Measurements from ENCODE around the gene IFITM1.
"Not testable (repeated sequence)": the region's sequence is repeated elsewhere in the genome, so short reads cannot be mapped to it uniquely, and the experiment has no call there.

Gene IFITM1

GRCh38 chr11:282630-283360, 31.0 kb upstream of the IFITM1 start:
- no peak for DNase-seq

DNA sequence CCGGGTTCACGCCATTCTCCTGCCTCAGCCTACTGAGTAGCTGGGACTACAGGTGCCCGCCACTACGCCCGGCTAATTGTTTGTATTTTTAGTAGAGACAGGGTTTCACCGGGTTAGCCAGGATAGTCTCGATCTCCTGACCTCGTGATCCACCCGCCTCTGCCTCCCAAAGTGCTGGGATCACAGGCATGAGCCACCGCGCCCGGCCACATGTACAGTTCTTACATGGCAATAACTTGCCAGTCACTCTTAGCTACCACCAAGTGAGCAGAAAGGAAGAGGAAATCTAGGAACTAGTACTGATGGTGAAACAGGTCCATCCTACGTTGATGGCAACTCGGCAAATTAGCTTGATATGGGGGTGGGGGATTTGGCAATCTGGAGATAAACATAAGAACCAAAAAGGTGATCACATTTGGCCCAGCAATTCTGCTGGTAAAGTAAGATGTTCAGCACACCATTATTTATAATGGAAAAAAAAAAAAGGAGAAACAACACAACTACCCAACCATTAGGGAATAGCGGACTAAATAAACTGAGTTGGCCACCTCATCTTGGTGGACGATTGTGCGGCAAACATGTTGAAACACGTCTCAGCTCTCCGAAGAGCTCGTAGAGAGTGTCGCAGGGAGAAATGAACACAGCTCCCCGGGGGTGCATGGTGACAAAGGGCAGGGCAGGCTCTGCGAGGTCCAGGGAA, 30.3 kb upstream of the IFITM1 start:
- DNase-seq, result no peak

- DNase-seq, result no peak
Measured at GRCh38 chr11:284105-285020, 29.5 kb upstream of the IFITM1 start.

GRCh38 chr11:285021-285893, 28.6 kb upstream of the IFITM1 start:
- no peak for DNase-seq

DNA sequence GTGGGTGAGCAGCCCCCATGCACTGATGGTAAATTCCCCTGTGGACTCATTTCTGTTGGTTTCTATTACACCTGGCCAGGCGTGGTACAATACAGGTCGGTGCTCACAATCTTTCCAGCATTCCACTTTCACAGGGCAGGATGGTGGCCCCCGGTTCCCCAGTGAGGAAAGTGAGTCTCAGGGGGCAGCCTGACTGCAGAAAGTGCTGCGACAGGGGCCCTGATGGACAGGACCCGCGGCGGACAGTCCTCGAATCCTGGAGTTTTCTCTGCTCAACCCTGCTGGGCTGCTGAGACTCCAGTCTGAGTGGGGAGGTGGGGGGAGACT, 28.0 kb upstream of the IFITM1 start:
- no peak for DNase-seq

- DNase-seq, result not testable (repeated sequence)
Measured at GRCh38 chr11:286977-287820, 26.6 kb upstream of the IFITM1 start.

- no peak for DNase-seq
Measured at GRCh38 chr11:287821-288477, 25.9 kb upstream of the IFITM1 start.

DNA sequence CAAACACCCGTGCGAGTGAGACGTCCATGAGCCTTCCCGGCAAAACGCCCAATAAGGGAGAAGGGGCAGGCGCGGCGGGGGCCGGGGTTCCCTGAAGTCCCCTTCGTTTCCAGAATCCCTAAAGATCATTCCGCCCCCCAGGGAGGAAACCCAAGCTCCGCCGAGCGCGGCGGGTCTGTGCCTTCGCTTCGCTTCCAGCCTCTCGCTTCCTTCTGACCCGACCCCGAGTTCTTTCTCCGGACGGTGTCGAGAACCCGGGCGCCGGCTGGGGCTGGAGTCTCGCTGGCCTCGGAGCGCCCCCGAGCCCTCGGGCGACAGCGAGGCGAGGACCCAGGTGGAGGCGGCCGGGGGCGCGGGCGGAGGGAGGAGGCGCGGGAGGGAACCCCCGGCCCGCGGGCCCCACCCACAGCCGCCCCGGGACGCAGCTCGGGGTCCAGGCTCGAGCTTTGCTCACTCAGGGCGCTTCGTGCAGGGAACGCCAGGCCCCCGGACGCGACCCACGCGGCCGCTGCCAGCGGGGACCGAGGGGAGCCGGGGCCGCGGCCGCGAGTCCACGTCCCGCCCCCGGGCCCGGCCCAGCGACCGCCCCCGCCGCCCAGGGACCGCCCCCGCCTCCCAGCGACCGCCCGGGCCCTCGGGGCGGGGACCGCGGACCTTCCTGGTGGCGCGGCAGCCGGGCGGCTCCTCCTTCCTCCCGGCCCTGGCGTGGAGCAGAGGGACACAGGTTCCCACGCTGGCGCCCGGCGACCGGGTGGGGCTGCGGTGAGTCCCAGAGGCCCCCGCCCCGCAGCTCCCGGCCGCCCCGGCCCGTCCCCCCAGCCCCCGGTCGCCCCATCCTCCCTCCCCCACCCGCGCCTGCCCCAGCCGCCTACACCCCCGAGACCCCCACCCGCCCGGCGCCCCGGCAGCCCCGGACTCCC, 25.1 kb upstream of the IFITM1 start, which contains the start of gene PGGHG:
PGGHG (plus strand) TSS at position 649 of the 920 bp plus-strand sequence. CDS start 691 bp downstream, outside the sequence.
- DNase-seq, result peak; percentile 34

DNA sequence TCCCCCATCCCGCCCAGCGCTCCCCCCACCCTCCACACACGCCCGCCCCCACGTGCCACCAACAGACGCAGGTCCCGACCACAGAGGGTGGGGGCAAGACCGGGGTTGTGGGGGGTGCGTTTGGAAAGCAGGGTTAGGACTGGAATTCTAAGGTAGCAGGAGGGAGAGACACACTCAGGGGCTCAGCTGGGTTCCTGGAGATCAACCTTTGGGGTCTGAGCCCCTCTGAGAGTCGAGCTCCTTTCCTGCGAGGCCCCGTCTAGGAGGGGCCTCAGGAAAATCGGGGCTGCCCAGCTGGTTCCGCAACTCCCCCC, 24.5 kb upstream of the IFITM1 start:
- DNase-seq, result no peak

DNA sequence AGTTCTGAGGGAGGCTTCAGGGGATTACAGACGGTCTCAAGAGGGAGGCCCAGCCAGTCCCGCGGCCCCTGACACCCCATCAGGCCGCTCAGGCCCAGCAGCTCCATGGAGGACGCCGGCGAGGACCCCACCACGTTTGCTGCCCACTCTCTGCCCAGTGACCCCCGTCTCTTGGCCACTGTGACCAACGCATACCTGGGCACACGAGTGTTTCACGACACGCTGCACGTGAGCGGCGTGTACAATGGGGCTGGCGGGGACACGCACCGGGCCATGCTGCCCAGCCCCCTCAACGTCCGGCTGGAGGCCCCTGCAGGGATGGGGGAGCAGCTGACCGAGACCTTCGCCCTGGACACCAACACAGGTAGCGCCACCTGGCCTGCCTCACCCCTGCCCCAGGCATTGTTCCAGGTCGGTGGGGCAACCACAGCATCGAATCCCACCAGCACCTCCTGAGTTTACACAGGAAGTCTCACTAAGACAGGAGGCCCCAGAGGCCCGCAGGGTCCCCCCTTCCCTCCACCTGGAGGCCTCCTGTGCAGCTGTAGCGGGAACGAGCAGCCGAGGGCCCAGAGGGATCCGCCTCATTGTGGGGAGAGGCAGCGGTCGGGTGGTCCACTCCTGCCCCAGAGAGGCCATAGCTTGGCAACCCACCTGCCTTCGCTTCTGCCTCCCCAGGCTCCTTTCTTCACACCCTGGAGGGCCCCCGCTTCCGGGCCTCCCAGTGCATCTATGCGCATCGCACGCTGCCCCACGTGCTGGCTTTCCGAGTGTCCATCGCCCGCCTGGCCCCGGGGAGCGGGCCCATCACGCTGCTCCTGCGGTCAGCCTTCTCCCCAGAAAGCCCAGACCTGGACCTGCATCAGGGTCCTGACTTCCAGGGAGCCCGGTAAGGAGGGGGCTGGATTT, 23.9 kb upstream of the IFITM1 start:
- DNase-seq, result no peak

GRCh38 chr11:290621-291231, 23.1 kb upstream of the IFITM1 start:
- DNase-seq, result no peak

DNA sequence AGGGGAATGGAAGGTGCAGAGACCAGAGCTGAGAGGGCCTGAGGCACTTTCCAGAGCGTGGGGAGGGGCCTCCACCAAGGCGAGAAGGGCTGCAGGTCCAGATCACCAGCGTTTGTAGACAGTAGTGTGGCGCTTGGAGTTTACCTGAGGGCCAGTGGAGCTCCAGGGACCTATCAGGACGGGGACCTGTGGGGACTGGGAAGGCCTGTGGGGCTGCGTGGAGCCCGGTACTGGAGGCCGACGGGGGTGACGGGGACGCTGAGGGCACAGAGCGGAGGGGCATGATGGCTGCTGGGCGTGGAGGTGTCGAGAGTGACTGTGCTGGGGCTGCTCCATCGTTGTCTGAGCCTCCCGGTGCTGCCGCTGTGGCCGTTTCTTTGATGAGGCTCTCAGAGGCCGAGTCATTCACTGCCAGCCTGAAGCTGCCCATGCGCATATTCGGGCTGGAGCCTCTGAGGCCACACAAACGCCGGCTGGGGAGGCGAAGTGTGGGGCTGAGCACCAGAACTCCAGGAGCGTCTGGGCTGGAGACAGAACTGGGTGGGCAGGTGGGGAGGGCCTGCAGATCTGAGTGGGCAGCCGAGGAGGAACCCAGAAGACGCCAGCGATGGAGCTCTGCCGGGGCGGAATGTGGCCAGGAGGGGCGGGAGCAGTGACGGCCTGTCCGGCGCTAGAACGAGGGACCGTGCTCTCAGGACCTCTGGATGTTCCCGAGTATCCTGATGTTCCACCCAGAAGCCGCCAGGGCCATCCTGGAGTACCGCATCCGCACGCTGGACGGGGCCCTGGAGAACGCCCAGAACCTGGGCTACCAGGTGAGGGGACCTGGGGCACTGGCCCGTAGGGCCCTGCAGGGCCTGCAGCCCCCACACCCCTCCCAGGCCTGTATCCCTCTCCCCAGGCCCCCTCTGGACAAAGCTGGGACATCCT, 22.3 kb upstream of the IFITM1 start:
- DNase-seq, result no peak

DNA sequence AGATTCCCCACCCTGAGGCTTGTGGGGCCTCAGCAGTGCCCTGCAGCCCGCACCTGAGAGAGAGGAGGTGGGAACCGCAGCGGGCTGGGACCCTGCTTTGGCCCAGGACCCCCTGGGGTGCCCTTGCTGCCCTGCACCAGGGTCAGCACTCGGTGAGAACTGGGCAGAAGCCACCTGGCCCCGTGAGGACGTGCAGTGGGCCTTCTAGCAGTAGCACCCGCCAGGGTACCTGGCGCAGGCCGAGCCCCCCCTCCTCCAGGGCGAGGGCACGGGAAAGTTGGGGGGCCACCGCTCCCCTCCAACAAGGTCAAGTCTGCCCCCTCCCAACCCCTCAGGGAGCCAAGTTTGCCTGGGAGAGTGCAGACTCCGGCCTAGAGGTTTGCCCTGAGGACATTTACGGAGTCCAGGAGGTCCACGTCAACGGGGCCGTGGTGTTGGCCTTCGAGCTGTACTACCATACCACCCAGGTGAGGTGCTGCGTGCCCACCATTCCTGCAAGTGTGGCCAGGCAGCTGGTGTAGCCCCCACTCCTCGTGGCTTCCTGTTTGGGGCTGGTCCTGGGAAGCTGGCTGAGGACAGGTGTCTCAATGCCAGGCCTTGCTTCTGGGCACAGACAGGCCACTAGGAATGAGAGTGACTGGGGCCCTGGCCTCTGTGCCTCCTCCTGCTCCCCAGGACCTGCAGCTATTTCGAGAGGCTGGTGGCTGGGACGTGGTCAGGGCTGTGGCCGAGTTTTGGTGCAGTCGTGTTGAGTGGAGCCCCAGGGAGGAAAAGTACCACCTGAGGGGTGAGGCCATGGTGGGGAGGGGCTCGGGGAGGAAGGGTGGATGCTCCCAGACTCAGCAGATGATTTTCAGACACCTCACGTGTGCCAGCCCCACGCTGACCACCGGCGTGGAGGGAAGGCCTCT, 21.4 kb upstream of the IFITM1 start:
- DNase-seq, result no peak

DNA sequence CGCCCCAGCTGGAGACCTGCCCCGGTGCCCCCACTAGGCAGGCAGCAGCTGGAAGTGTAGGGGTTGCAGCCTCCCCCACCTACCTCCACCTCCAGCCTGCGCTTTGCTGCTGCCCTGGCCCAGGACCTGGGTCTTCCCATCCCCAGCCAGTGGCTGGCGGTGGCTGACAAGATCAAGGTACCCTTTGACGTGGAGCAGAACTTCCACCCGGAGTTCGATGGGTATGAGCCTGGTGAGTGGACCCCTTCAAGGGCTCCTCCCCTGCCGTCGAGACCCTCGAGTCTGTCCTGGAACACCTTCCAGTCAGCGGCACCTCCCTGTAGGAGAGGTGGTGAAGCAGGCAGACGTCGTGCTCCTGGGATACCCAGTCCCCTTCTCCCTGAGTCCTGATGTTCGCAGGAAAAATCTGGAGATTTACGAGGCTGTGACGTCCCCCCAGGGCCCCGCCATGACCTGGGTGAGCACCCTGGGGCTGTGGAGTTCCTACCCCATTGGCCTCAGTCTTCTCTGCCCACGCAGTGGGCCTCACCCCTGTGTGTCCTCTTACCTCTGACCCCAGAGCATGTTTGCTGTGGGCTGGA, 20.5 kb upstream of the IFITM1 start:
- no peak for DNase-seq

DNA sequence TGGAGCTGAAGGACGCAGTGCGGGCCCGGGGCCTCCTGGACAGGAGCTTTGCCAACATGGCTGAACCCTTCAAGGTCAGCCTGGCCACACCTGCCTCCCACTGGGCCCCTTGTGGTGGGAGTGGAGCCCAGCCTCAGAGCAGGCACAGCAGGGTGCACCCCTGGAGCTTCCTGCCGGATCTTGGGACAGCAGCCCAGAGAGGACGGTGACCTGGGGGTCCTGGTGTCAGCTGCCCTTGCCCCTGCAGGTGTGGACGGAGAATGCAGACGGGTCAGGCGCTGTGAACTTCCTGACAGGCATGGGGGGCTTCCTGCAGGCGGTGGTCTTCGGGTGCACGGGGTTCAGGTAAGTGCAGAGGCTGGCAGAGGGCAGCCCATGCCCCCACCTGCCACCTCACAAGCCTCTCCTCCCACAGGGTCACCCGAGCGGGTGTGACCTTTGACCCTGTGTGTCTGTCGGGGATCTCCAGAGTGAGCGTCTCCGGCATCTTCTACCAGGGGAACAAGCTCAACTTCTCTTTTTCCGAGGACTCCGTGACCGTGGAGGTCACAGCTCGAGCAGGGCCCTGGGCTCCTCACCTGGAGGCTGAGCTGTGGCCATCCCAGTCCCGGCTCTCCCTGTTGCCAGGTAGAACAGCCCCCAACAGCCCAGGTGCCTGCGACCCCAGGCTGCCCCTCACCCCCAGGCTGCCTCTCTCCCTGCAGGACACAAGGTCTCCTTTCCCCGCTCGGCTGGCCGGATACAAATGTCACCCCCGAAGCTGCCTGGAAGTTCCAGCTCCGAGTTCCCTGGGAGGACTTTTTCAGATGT, 19.8 kb upstream of the IFITM1 start:
- no peak for DNase-seq

All from fibroblast of skin of right quadriceps (primary cell).